IMR-90 (cell line): ENCODE data around the gene NR6A1. TPM values are rescaled to one million over a fixed set of nuclear protein-coding genes. Genes with fewer than 3 reads are reported as not detected.
A peak's percentile ranks its signal among the peaks of the same experiment; 100 is the strongest.

ENCODE experiments used
- ATAC-seq: fragments of 200-7000 bp; cut with Tn5 transposase; 2 replicates; pipeline ENCODE4 v1.9.1; 2020; ENCODE audit warnings: low read depth, mild to moderate bottlenecking, moderate library complexity
- BruUV-seq: library from RNA; stranded (reverse); fragments of 400-500 nt; replicated peaks from 2 replicates; lab custom pipeline; 2021; lab: Mats Ljungman, UMichigan
- CTCF ChIA-PET: fragments of 300-600 bp; formaldehyde crosslinking; extraction: SDS; loops from one replicate; lab custom pipeline; 2021; ENCODE audit warnings: antibody characterized with exemption; lab: Yijun Ruan, JAX
- POLR2A ChIA-PET: fragments of 300-600 bp; sonication (Branson Sonifier 250); formaldehyde crosslinking; loops from one replicate; lab custom pipeline; 2022; ENCODE audit warnings: antibody characterized with exemption; ENCODE audit not compliant: unreplicated experiment; lab: Charles Lee
- DNase-seq: peaks from one replicate; pipeline ENCODE4 v3.0.0; 2013
- H2AFZ ChIP-seq: replicated peaks from 2 replicates; pipeline ENCODE3; 2013; ENCODE audit warnings: low read length, mild to moderate bottlenecking; ENCODE audit not compliant: poor library complexity
- H2AK5ac ChIP-seq: 2 replicates; pipeline ENCODE4 v1.6.1; 2013; ENCODE audit warnings: low read depth, low read length, inconsistent platforms
- H2AK9ac ChIP-seq: replicated peaks from 2 replicates; pipeline ENCODE3; 2013; ENCODE audit warnings: mild to moderate bottlenecking, low read depth, low read length, moderate library complexity; ENCODE audit not compliant: poor library complexity
- H2BK120ac ChIP-seq: 2 replicates; pipeline ENCODE4 v1.6.1; 2013; ENCODE audit warnings: low read depth, low read length, inconsistent platforms
- H2BK15ac ChIP-seq: 3 replicates; pipeline ENCODE4 v1.6.1; 2013; ENCODE audit warnings: low read depth, low read length, inconsistent platforms
- H2BK20ac ChIP-seq: 2 replicates; pipeline ENCODE4 v1.6.1; 2013; ENCODE audit warnings: low read depth, mild to moderate bottlenecking, inconsistent platforms, low read length, moderate library complexity
- H2BK5ac ChIP-seq: 2 replicates; pipeline ENCODE4 v1.6.1; 2013; ENCODE audit warnings: mild to moderate bottlenecking, low read depth, low read length, inconsistent platforms; ENCODE audit not compliant: poor library complexity, severe bottlenecking
- H3K14ac ChIP-seq: replicated peaks from 2 replicates; pipeline ENCODE4 v1.6.1; 2013; ENCODE audit warnings: low read depth, low read length, inconsistent platforms
- H3K18ac ChIP-seq: 2 replicates; pipeline ENCODE4 v1.6.1; 2013; ENCODE audit warnings: low read depth, low read length, control low read depth
- H3K23ac ChIP-seq: 2 replicates; pipeline ENCODE4 v1.6.1; 2013; ENCODE audit warnings: low read depth, low read length, inconsistent platforms
- H3K27ac ChIP-seq: 2 replicates; pipeline ENCODE4 v1.5.1; 2013; ENCODE audit warnings: mild to moderate bottlenecking, control low read depth, low read length; ENCODE audit not compliant: insufficient read depth
- H3K27me3 ChIP-seq: 2 replicates; pipeline ENCODE4 v1.6.1; 2013; ENCODE audit warnings: low read length; ENCODE audit not compliant: control insufficient read depth, insufficient read depth
- H3K36me3 ChIP-seq: 2 replicates; pipeline ENCODE4 v1.6.1; 2013; ENCODE audit warnings: low read length, mixed read lengths; ENCODE audit not compliant: control insufficient read depth, insufficient read depth
- H3K4ac ChIP-seq: 2 replicates; pipeline ENCODE4 v1.6.1; 2013; ENCODE audit warnings: low read depth, low read length, inconsistent platforms
- H3K4me1 ChIP-seq: 2 replicates; pipeline ENCODE4 v1.6.1; 2013; ENCODE audit warnings: low read length, mixed read lengths; ENCODE audit not compliant: control insufficient read depth, insufficient read depth
- H3K4me2 ChIP-seq: 2 replicates; pipeline ENCODE4 v1.6.1; 2013; ENCODE audit warnings: low read depth, mild to moderate bottlenecking, control low read depth, low read length, moderate library complexity
- H3K4me3 ChIP-seq: 2 replicates; pipeline ENCODE4 v1.5.1; 2013; ENCODE audit warnings: low read depth, mild to moderate bottlenecking, control low read depth, low read length, moderate library complexity; ENCODE audit not compliant: insufficient read depth
- H3K56ac ChIP-seq: 2 replicates; pipeline ENCODE4 v1.6.1; 2013; ENCODE audit warnings: low read length, inconsistent platforms; ENCODE audit not compliant: insufficient read depth; ENCODE audit errors: extremely low read depth
- H3K79me1 ChIP-seq, 2 experiments: 2 replicates each; pipeline ENCODE4 v1.6.1; 2013; ENCODE audit warnings: low read length in 2 of 2, inconsistent platforms in 1 of 2, low read depth in 1 of 2
- H3K9ac ChIP-seq: 2 replicates; pipeline ENCODE4 v1.6.1; 2013; ENCODE audit warnings: low read depth, low read length, control low read depth
- H3K9me1 ChIP-seq: 2 replicates; pipeline ENCODE4 v1.6.1; 2013; ENCODE audit warnings: low read length, inconsistent platforms; ENCODE audit not compliant: insufficient read depth
- H3K9me3 ChIP-seq: 2 replicates; pipeline ENCODE4 v1.6.1; 2013; ENCODE audit warnings: low read length; ENCODE audit not compliant: control insufficient read depth, insufficient read depth
- H4K20me1 ChIP-seq: 2 replicates; pipeline ENCODE4 v1.6.1; 2013; ENCODE audit warnings: low read length, inconsistent platforms; ENCODE audit not compliant: insufficient read depth
- H4K5ac ChIP-seq: 2 replicates; pipeline ENCODE4 v1.6.1; 2013; ENCODE audit warnings: mild to moderate bottlenecking, low read depth, low read length, control low read depth
- H4K8ac ChIP-seq, 2 experiments: 2 replicates each; pipeline ENCODE4 v1.6.1; 2013; ENCODE audit warnings: low read depth in 2 of 2, low read length in 2 of 2, control low read depth in 1 of 2, inconsistent platforms in 1 of 2
- H4K91ac ChIP-seq: 2 replicates; pipeline ENCODE4 v1.6.1; 2013; ENCODE audit warnings: low read depth, low read length, inconsistent platforms; ENCODE audit not compliant: insufficient read depth
- BHLHE40 ChIP-seq: fragments of 150-350 bp; IDR thresholded peaks from 2 replicates; pipeline ENCODE4 v1.6.1; 2016; ENCODE audit warnings: mild to moderate bottlenecking, low read depth, low read length
- CHD1 ChIP-seq: IDR thresholded peaks from 2 replicates; pipeline ENCODE4 v1.6.1; 2012; ENCODE audit warnings: low read depth, low read length, improper control_type of control experiment
- FOS ChIP-seq: fragments of 150-350 bp; IDR thresholded peaks from 2 replicates; pipeline ENCODE4 v1.6.1; 2016; ENCODE audit warnings: low read depth, low read length
- MAFK ChIP-seq: IDR thresholded peaks from 2 replicates; pipeline ENCODE4 v1.6.1; 2012; ENCODE audit warnings: low read depth, low read length, improper control_type of control experiment
- MAZ ChIP-seq: IDR thresholded peaks from 2 replicates; pipeline ENCODE4 v1.6.1; 2012; ENCODE audit warnings: low read depth, mild to moderate bottlenecking, low read length, improper control_type of control experiment, moderate library complexity, borderline replicate concordance
- MXI1 ChIP-seq: IDR thresholded peaks from 2 replicates; pipeline ENCODE4 v1.6.1; 2012; ENCODE audit warnings: low read depth, mild to moderate bottlenecking, low read length, moderate library complexity, borderline replicate concordance
- NFE2L2 ChIP-seq: fragments of 150-350 bp; IDR thresholded peaks from 2 replicates; pipeline ENCODE4 v1.6.1; 2016; ENCODE audit warnings: low read depth, mild to moderate bottlenecking, low read length
- POLR2A ChIP-seq: IDR thresholded peaks from 2 replicates; pipeline ENCODE4 v1.6.1; 2012; ENCODE audit warnings: mild to moderate bottlenecking, low read depth, low read length
- RFX5 ChIP-seq: IDR thresholded peaks from 2 replicates; pipeline ENCODE4 v1.8.0; 2012; ENCODE audit warnings: low read depth, mild to moderate bottlenecking, low read length, moderate library complexity
- SMC3 ChIP-seq: fragments of 150-350 bp; IDR thresholded peaks from 2 replicates; pipeline ENCODE4 v1.6.1; 2016; ENCODE audit warnings: low read depth, mild to moderate bottlenecking, antibody characterized with exemption, low read length, moderate library complexity
- WGBS, 2 experiments: methylation state at CpG; one replicate each; pipeline versions ENCODE4 v1.1.5 to v1.1.7; 2013; ENCODE audit warnings: missing lambda C conversion rate in 2 of 2; ENCODE audit not compliant: insufficient read length in 1 of 2; ENCODE audit errors: extremely low coverage in 2 of 2; 5-methylcytosine and 5-hydroxymethylcytosine counted together
- dilution Hi-C: fragments of 300-500 bp; cut with HindIII; formaldehyde crosslinking; loops from one replicate; pipeline ENCODE4 v1.14.3; 2018; ENCODE audit warnings: low sequenced_read_pairs; ENCODE audit not compliant: unreplicated experiment
- in situ Hi-C: fragments of 300-500 bp; cut with MboI; formaldehyde crosslinking; loops from 3 replicates; pipeline ENCODE4 v1.14.3; 2019; ENCODE audit warnings: low sequenced_read_pairs, inconsistent platforms, mixed read lengths
- intact Hi-C: fragments of 100-400 bp; cut with micrococcal nuclease; formaldehyde crosslinking; loops from 2 replicates; pipeline ENCODE4 v1.10.0; 2022
- polyA plus RNA-seq, 3 experiments: library from polyadenylated mRNA; depleted of rRNA; stranded (reverse); fragments of >200 nt; gene quantifications; 2 replicates each; pipeline ENCODE4 v1.2.3, GENCODE V29; 2012; ENCODE audit warnings: low replicate concordance in 1 of 3
- total RNA-seq: library from RNA; depleted of rRNA; stranded (reverse); fragments of >200 nt; gene quantifications from 2 replicates; pipeline ENCODE4 v1.2.3, GENCODE V29; 2012
- TF ChIP-seq, protein P1 (sequence below): fragments of 150-350 bp; IDR thresholded peaks from 2 replicates; pipeline ENCODE4 v1.6.1; 2017; ENCODE audit warnings: mild to moderate bottlenecking, antibody characterized with exemption, low read length, low read depth
- TF ChIP-seq, protein P2 (sequence below): fragments of 150-350 bp; IDR thresholded peaks from 2 replicates; pipeline ENCODE4 v1.6.1; 2016; ENCODE audit warnings: low read depth, mild to moderate bottlenecking, low read length, moderate library complexity, borderline replicate concordance
- TF ChIP-seq, protein P3 (sequence below): conservative IDR thresholded peaks from 2 replicates; pipeline ENCODE4 v1.5.1; 2012; ENCODE audit warnings: mild to moderate bottlenecking, low read depth, low read length, improper control_type of control experiment

Gene NR6A1
- total and polyA plus RNA-seq, 2 of the 4 experiments (the other 2 are of a cell fraction), result 0.14 to 0.36 TPM

DNA sequence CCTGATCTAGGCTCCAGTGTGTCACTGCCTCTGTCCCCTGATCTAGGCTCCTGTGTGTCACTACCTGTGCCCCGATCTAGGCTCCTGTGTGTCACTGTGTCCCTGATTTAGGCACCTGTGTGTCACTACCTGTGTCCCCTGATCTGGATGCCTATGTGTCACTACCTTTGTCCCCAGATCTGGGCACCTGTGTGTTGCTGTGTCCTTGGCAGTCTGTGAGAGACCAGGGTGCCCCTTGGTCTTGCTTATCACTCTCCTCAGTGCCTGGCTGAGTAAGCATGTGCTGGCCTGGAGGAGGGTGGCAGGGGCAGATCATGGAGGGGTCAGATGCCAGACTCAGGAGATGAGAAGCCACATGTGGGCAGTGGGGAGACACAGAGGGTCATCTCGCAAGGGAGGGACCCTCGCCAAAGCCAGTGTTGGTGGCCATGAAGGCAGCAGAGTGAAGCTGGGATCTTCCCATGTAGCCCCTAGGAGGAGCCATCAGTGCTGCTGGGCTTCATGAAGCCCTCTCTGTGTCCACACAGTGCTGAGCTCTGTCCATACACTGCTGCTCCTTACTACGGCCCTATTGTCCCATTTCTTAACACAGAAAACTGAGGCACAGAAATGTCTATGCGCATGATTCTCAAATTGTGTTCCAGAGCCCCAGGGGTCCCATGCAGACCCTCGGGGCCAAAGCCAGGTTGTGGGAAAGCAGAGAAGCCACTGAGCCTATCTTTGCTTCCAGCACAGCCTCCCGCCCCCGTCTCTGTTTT, 21.3 kb upstream of the NR6A1 start:
- Histone ChIP-seq H4K8ac (no peak overlapping the region), H3K18ac (no peak overlapping the region), H4K20me1 (no peaks in the 10 kb centered on the region), H4K5ac (no peak overlapping the region; the same call in 1 of the 2 replicates), H3K23ac (no peak overlapping the region), H2AK9ac (no peak overlapping the region), H2BK120ac (no peak overlapping the region), H2AFZ (no peak overlapping the region), H2BK20ac (no peak overlapping the region), H2BK5ac (no peak overlapping the region), H3K79me1 (no peaks in the 10 kb centered on the region), H3K27ac (no peak overlapping the region), H3K4me2 (no peak overlapping the region), H3K9ac (no peak overlapping the region), H3K9me3 (no peaks in the 10 kb centered on the region), H3K36me3 (peaks cover 13% of the 10 kb centered on the region; the same call in 1 of the 2 replicates), H3K4me1 (peaks cover 13% of the 10 kb centered on the region; the same call in 1 of the 2 replicates), H2BK15ac (no peak overlapping the region), H3K4ac (no peak overlapping the region), H3K4me3 (no peak overlapping the region), H3K9me1 (no peaks in the 10 kb centered on the region), H3K27me3 (no peaks in the 10 kb centered on the region), H3K14ac (no peak overlapping the region), H4K91ac (no peak overlapping the region; the same call in 1 of the 2 replicates), H3K56ac (no peak overlapping the region), H2AK5ac (peak overlapping the region; percentile 20; the same call in 1 of the 2 replicates)
- intact Hi-C loops (no loop called here), dilution Hi-C loops (no loop called here), in situ Hi-C loops (no loop called here)
- DNase-seq, result no peak
- ChIA-PET CTCF (no interaction called here), POLR2A (no interaction called here)
- TF ChIP-seq, protein P1, sequence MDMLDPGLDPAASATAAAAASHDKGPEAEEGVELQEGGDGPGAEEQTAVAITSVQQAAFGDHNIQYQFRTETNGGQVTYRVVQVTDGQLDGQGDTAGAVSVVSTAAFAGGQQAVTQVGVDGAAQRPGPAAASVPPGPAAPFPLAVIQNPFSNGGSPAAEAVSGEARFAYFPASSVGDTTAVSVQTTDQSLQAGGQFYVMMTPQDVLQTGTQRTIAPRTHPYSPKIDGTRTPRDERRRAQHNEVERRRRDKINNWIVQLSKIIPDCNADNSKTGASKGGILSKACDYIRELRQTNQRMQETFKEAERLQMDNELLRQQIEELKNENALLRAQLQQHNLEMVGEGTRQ, result no peak
- TF ChIP-seq MAFK (no peak), MXI1 (no peak), NFE2L2 (no peak), CHD1 (no peak), BHLHE40 (no peak), FOS (no peak), POLR2A (no peak), MAZ (no peak), RFX5 (no peak), SMC3 (no peak)
- TF ChIP-seq, protein P2, sequence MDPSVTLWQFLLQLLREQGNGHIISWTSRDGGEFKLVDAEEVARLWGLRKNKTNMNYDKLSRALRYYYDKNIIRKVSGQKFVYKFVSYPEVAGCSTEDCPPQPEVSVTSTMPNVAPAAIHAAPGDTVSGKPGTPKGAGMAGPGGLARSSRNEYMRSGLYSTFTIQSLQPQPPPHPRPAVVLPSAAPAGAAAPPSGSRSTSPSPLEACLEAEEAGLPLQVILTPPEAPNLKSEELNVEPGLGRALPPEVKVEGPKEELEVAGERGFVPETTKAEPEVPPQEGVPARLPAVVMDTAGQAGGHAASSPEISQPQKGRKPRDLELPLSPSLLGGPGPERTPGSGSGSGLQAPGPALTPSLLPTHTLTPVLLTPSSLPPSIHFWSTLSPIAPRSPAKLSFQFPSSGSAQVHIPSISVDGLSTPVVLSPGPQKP, result no peak
- TF ChIP-seq, protein P3, sequence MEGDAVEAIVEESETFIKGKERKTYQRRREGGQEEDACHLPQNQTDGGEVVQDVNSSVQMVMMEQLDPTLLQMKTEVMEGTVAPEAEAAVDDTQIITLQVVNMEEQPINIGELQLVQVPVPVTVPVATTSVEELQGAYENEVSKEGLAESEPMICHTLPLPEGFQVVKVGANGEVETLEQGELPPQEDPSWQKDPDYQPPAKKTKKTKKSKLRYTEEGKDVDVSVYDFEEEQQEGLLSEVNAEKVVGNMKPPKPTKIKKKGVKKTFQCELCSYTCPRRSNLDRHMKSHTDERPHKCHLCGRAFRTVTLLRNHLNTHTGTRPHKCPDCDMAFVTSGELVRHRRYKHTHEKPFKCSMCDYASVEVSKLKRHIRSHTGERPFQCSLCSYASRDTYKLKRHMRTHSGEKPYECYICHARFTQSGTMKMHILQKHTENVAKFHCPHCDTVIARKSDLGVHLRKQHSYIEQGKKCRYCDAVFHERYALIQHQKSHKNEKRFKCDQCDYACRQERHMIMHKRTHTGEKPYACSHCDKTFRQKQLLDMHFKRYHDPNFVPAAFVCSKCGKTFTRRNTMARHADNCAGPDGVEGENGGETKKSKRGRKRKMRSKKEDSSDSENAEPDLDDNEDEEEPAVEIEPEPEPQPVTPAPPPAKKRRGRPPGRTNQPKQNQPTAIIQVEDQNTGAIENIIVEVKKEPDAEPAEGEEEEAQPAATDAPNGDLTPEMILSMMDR, result no peak
- WGBS, 2 experiments, result 72% methylated on average over 3 of the region's 8 CpGs; no CpG with 5 or more reads in 1 of the 2 experiments
- no peak for ATAC-seq
- BruUV-seq, result no TSS peak
